IPS-20b (cell line): ENCODE data around the gene CCNC.
"Not testable (repeated sequence)": the region's sequence is repeated elsewhere in the genome, so short reads cannot be mapped to it uniquely, and the experiment has no call there.

Experiments
- H3K27ac ChIP-seq: one replicate; pipeline ENCODE4 v1.5.1; 2013; ENCODE audit warnings: low read length
- H3K27me3 ChIP-seq: 2 replicates; pipeline ENCODE4 v1.6.1; 2013; ENCODE audit warnings: mild to moderate bottlenecking, low read length, inconsistent platforms; ENCODE audit not compliant: insufficient read depth
- H3K36me3 ChIP-seq: 2 replicates; pipeline ENCODE4 v1.6.1; 2013; ENCODE audit warnings: low read depth, mild to moderate bottlenecking, inconsistent platforms, low read length, moderate library complexity; ENCODE audit not compliant: insufficient read depth
- H3K4me1 ChIP-seq: 2 replicates; pipeline ENCODE4 v1.6.1; 2013; ENCODE audit warnings: mild to moderate bottlenecking, control low read depth, inconsistent platforms, low read length, moderate library complexity; ENCODE audit not compliant: insufficient read depth
- H3K4me3 ChIP-seq: 2 replicates; pipeline ENCODE4 v1.5.1; 2013; ENCODE audit warnings: mild to moderate bottlenecking, low read length, inconsistent platforms
- H3K9ac ChIP-seq: 2 replicates; pipeline ENCODE4 v1.6.1; 2013; ENCODE audit warnings: low read depth, mild to moderate bottlenecking, inconsistent platforms, low read length, moderate library complexity
- H3K9me3 ChIP-seq: 2 replicates; pipeline ENCODE4 v1.6.1; 2013; ENCODE audit warnings: mild to moderate bottlenecking, low read depth, low read length, inconsistent platforms; ENCODE audit not compliant: insufficient read depth

Gene CCNC

DNA sequence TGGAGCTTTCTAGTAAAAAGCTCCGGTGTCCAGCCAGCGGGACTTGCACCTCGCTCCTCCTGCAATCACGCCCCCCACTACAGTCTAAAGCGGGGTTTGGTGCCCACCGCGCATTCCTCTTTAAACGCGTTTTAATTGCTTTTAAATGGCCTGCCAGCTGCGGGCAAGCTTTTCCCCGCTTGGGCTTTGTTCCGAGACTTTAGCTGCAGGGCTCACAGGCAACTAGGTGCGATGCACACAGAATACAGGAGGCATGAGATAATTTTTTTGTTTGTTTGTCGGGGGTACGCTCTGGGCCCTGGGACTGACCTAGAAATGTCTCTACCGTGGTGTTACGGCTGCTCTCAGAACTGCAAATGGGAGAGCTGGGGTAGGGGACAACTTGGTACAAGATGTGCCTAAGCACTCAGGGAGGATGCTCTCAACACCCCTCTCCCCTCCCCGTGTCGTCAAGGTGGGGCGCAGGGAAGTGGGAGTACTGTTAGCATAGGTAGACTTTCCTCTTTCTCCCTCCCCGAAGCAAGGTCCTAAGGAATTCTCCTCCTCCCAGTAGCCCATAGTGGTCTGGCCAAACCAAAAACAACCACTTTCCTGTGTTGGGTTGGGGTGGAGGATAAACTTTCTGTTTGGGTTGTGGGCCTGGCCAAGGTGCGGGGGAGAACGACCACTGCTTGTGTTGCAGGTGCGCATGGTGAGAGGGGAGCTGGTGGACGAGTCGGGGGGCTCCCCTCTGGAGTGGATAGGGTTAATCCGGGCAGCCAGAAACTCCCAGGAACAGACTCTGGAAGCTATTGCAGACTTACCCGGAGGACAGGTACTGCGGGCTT is 39.8 kb upstream of the CCNC start:
- no peaks in the 10 kb centered on the region for H3K36me3 ChIP-seq
- no peak overlapping the region for H3K27ac ChIP-seq
- no peak overlapping the region; the same call in 1 of the 2 replicates for H3K4me3 ChIP-seq
- H3K9me3 ChIP-seq = no peaks in the 10 kb centered on the region; the same call in 1 of the 2 replicates
- peaks cover 12% of the 10 kb centered on the region for H3K4me1 ChIP-seq
- H3K27me3 ChIP-seq = peaks cover 100% of the 10 kb centered on the region
- H3K9ac ChIP-seq = no peak overlapping the region

DNA sequence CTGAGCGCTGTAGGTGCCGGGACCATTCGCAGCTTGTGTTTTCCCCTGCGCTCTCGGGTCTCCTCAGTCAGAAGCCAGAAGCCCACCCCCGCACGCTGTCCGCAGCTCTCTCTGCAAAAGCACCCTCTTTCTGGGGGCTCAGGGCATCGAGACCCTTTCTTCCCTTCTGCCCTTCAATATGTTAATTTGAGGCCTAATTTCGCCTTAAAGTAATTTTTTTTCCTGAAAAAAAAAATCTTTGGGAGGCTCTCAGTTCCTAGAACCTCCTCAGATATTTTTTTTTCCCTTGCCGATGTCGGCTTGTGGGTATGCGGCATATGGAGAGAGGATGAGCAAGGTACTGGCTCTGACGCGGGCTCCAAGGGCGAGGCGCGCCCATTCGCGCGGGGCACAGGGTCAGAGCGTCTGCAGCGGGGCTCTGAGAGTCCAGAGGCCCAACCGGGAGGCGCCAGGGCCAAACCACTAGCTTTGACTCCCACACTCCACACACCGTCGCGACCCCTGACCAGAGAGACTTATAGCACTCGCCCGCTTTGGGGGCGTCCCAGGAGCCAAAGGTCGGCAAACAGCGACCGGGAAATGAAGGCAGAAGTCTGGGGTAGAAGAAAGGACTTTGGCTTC is 39.1 kb upstream of the CCNC start:
- no peak overlapping the region for H3K9ac ChIP-seq
- H3K4me1 ChIP-seq = peaks cover 12% of the 10 kb centered on the region
- H3K27ac ChIP-seq = no peak overlapping the region
- no peak overlapping the region for H3K4me3 ChIP-seq
- H3K27me3 ChIP-seq = peaks cover 100% of the 10 kb centered on the region
- no peaks in the 10 kb centered on the region; the same call in 1 of the 2 replicates for H3K9me3 ChIP-seq
- no peaks in the 10 kb centered on the region for H3K36me3 ChIP-seq

DNA sequence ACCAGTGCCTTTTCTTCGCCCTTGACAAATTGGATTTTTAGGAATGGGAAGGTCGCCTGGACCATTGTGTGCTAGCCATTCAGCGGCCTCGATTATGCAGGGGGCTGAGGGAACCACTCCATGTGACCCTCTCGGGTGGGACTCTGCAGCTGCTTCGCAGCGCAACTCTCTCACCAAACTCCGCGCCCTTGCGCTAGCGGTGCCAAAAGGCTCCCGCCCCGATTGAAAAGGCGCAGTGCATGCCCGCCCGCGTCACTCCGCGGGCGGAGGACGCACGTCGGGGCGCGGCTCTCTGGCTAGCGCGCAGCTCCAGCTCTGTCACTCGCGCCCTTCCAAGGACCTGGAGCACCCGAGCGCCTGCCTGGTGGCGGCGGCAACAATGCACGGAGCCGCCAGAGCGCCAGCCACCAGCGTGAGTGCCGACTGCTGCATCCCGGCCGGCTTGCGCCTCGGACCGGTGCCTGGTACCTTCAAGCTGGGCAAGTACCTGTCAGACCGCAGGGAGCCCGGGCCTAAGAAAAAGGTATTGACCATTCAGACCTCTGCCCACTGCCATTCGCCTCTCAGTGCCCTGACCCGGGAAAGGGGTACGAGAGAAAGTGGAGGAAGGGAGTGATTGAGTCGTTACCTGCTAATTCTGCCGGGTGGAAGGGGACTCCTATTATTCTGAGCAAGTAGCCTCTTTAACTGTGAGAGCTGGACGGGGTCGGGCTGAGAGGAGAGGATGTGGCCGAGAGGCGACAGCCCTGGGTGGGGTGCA is 38.4 kb upstream of the CCNC start, which contains the start of gene PRDM13:
Gene PRDM13, plus strand, starts transcription at position 178 of the 760 bp plus-strand sequence. Its CDS starts 202 bp downstream, at position 380.
- H3K36me3 ChIP-seq = no peaks in the 10 kb centered on the region
- H3K9me3 ChIP-seq = no peaks in the 10 kb centered on the region; the same call in 1 of the 2 replicates
- no peak within 1 kb of the TSS for H3K9ac ChIP-seq
- H3K27me3 ChIP-seq = peaks cover 100% of the 10 kb centered on the region
- no peak within 1 kb of the TSS for H3K4me3 ChIP-seq
- H3K4me1 ChIP-seq = peaks cover 12% of the 10 kb centered on the region
- no peak within 1 kb of the TSS for H3K27ac ChIP-seq

DNA sequence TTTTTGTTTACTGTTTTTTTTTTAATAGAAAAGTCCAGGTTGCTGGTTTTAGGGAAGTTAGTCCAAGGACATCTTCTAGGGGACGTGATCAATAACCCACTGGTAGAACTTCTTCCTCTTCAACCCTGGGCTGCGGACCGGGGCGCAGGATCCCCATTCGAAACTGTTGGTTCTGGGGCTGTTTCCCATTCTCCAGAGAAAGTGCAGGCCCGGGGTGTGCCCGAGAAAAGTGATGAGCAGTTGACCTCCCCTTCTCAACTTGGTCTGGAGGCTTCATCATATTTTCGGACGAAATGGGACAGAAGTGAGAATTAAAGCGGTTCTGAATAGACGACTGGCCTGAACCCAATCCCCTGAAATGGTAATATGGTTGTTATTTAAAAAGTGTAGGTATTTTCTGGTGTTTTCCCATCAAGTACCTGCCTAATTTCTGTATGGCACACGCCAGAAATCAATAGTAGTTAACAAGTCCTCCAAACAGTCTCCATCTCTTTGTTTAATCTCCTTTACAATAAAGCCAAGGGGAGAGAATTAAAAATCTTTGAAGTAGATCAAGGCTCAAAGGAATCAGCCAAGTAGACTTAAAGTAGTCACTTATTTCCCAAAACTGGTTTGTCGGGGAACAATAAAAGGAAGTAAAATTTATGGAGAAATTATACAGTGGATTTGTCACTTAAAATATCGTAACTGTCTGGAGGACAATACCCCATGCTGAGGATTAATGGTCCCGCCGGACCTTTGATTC is 37.6 kb upstream of the CCNC start:
- H3K27me3 ChIP-seq = peaks cover 100% of the 10 kb centered on the region
- no peaks in the 10 kb centered on the region; the same call in 1 of the 2 replicates for H3K9me3 ChIP-seq
- no peak overlapping the region for H3K4me3 ChIP-seq
- no peaks in the 10 kb centered on the region for H3K36me3 ChIP-seq
- peaks cover 5% of the 10 kb centered on the region for H3K4me1 ChIP-seq
- H3K9ac ChIP-seq = no peak overlapping the region
- H3K27ac ChIP-seq = no peak overlapping the region

DNA sequence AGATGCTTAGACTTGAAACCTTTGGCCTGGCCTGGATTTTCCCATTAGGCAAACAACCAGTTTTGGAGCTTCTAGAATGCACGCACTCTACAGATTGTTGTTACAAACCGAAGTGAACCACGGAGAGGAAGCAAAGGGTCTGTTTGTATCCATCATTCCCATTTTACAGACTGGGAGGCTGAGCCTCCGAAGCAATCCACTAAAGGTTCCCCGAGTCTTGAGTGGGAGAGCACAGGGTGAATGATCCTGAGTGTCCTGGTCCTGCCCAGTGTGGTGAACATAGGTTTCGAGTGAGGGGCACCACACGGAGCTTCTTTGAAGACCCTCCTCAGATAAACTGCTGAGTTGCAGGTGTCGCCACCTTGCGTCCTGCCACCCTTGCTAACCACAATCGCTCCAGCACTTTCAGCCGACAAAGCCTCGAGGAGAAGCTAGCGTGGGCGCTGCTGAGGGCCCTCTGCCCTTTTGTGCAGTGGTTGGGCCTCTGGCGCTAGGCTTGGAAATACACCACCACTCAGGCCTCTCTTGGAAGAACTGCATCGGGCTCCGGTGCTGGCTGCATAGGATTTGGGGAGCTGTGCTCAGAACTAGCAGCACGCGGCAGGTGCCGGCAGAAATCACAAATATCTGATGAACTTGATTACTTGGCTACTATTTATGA is 36.7 kb upstream of the CCNC start:
- no peaks in the 10 kb centered on the region for H3K4me1 ChIP-seq
- no peak overlapping the region for H3K9ac ChIP-seq
- H3K9me3 ChIP-seq = no peaks in the 10 kb centered on the region; the same call in 1 of the 2 replicates
- H3K36me3 ChIP-seq = no peaks in the 10 kb centered on the region
- H3K4me3 ChIP-seq = no peak overlapping the region
- H3K27ac ChIP-seq = no peak overlapping the region
- H3K27me3 ChIP-seq = peaks cover 100% of the 10 kb centered on the region

DNA sequence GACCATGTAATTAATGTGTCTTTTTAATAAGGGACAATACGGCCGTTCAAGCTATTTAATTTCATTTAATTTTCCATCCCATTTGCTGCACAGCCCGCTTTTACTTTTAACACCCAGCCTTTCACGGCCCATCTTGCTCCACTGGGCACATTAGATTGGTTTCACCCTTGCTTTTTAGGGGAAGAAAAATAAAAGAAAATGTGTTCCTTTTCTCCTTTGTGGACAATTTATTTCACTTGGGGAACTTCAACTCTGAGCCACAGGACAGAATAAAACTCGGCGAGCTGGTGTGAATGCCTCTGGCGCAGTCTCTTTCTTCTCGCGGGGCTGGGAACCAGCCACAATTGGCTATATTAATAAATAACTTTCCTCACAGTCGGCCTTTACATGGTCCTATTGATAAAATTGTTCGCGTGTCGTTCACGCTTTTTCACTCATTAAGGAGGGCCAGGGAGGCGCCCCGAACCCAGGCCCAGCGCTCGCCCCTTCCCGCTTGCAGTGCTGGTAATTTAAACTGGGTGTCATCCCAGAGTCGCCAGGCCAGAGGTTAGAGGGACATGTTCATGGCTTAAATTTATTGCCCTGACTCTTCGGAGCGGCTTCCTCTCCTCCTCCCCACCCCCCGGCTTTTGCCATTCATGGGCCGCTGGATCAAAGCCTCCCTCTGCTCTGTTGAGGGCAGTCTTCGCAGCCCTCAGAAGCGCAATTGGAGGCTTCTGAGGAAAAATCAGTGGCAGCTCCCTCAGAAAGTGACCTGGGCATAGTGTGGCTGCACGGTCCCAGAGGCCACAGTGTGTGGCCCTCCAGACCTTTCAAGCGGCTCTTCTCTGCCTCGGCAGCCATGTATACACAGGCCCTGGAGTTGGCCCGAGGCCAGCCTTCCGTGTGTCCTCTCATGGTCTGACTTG is 36.0 kb upstream of the CCNC start:
- Histone ChIP-seq H3K4me1 (no peaks in the 10 kb centered on the region), H3K9ac (no peak overlapping the region), H3K27ac (no peak overlapping the region), H3K36me3 (no peaks in the 10 kb centered on the region), H3K27me3 (peaks cover 100% of the 10 kb centered on the region), H3K9me3 (no peaks in the 10 kb centered on the region; the same call in 1 of the 2 replicates), H3K4me3 (peak overlapping the region; percentile 53; the same call in 1 of the 2 replicates)

DNA sequence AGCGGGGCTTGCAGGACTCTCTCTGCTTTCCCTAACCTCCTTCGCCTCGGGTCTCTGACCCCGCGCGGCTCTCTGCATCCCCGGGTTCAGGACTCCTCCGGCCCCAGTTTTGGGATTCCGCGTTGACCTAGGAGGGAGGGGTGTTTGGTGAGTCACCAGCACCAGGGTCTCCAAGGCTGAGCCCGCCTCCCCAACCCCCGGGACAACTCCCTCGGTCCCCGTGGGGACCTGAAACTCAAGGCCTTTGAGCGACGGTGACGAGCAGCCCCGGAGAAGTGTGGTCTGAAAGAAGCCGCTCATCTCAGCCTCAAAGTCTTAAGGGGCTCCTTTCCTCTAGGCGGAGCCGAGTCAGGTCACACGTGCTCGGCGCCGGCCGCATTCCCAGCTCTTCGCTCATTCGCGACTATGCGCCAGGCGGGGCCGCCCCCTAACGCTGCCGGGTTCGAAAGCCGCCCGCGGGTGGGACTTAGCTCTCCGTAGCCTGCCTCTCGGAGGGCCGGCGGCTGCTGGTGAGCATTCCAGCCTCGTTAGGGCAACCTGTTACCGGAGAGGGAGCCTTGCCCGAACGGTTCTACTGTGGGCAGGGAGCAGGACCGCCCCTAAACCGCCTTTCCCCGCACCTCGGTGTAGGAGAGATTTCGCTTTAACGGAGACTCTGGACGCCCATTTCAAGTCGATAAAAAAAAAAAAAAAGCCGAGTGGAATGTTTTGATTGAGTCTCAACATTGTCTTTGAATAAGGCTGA is 35.1 kb upstream of the CCNC start:
- no peak overlapping the region for H3K27ac ChIP-seq
- peak overlapping the region; percentile 53; the same call in 1 of the 2 replicates for H3K4me3 ChIP-seq
- H3K36me3 ChIP-seq = no peaks in the 10 kb centered on the region
- H3K4me1 ChIP-seq = no peaks in the 10 kb centered on the region
- no peaks in the 10 kb centered on the region; the same call in 1 of the 2 replicates for H3K9me3 ChIP-seq
- peaks cover 100% of the 10 kb centered on the region for H3K27me3 ChIP-seq
- no peak overlapping the region for H3K9ac ChIP-seq

DNA sequence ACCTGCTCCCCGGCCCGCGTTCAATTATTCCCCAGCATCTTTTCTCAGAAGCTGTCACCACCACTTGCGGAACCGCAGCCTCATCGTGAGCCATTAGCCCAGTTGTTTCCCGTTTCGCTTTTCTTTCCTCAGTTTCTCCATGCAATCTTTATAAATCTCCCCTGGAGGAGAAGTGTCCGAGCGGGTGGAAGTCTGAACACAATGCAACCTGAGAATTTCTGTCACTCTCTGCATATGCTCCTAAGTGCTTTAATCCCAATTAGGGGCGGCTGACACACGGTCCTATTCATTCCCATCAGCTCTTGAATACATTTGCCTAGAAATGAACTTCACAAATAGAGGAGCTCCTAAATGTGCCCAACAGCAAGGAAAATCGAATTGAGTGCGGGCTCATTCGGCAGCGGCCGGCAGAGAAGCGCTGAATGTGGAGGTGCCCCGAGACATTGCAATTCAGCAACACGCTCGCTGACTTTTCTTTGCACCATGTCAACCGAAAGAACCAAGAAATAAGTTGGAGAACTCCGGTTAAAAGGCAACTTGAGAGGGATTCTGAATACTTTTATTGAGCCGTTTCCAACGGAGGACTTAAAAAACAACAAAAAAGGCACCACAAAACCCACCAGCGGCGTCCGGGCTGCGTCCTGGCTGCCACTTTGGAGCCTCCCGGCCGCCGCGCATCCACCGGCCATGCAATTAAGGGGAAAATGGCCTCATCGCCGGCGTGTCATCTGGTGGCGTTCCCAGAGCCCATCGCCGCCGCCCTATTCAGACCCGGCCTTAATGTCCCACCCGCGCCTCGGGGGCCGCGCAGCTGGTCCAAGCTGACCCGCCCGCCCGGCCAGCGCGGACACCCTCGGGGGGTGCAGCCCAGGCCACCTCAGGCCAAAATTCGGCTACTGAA is 34.3 kb upstream of the CCNC start:
- Histone ChIP-seq H3K9me3 (no peaks in the 10 kb centered on the region; the same call in 1 of the 2 replicates), H3K27ac (no peak overlapping the region), H3K4me3 (peak overlapping the region; percentile 53; the same call in 1 of the 2 replicates), H3K27me3 (peaks cover 100% of the 10 kb centered on the region), H3K36me3 (no peaks in the 10 kb centered on the region), H3K4me1 (no peaks in the 10 kb centered on the region), H3K9ac (no peak overlapping the region)

DNA sequence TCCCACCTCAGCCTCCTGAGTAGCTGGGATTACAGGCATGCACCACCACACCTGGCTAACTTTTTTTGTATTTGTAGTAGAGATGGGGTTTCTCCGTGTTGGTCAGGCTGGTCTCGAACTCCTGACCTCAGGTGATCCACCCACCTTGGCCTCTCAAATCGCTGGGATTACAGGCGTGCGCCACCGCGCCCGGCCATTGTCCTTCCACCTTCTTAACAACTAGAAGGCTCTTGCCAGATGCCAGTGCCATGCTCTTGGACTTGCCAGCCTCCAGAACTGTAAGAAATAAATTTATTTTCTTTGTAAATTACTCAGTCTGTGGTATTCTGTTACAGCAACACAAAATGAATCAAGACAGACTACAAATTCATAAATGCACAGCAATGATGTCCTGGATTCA is 26.2 kb upstream of the CCNC start:
- not testable (repeated sequence) for H3K9ac ChIP-seq, H3K9me3 ChIP-seq, H3K36me3 ChIP-seq, H3K27ac ChIP-seq, H3K4me3 ChIP-seq, H3K4me1 ChIP-seq
- H3K27me3 ChIP-seq = peaks cover 100% of the 10 kb centered on the region
